ENCODE results near the gene RAI14. TPM values are rescaled to one million over a fixed set of nuclear protein-coding genes. Genes with fewer than 3 reads are reported as not detected.

RAI14 gene
- total RNA-seq, 4 donors from 2014 or later, result 45.8 to 143 (median 80.5) TPM

- Histone ChIP-seq H3K36me3 (no peaks in the 10 kb centered on the region), H3K4me1 (peaks cover 0 to 29% (median 0%) of the 10 kb centered on the region in 3 donors), H3K27me3 (no peaks in the 10 kb centered on the region), H3K9me3 (no peaks in the 10 kb centered on the region), H3K27ac (peak overlapping the region; percentile 34 to 72 (median 56)), H3K4me3 (no peak overlapping the region)
- no peak for TF ChIP-seq CTCF (IDR thresholded peaks at IDR 0.05)
- TF ChIP-seq POLR2AphosphoS5 (IDR thresholded peaks at IDR 0.05), result peak; percentile 50
- WGBS, 2 donors (ENCODE audit: low coverage in 1 of 2), result 53 to 65% methylated on average over 8 of the region's 9 CpGs
- peak; percentile 73 for ATAC-seq
Measured at GRCh38 chr5:34717426-34718327, 61.5 kb downstream of the RAI14 start.

- 83 to 95% methylated on average over 4 of the region's 4 CpGs for WGBS, 2 donors (ENCODE audit: low coverage in 1 of 2)
- H3K27ac ChIP-seq, result peak overlapping the region in 3 of 4 donors; percentile 39 to 72 (median 59)
- peaks cover 0 to 29% (median 0%) of the 10 kb centered on the region in 3 donors for H3K4me1 ChIP-seq
- TF ChIP-seq CTCF (IDR thresholded peaks at IDR 0.05) (no peak), POLR2A (IDR thresholded peaks at IDR 0.05) (no peak), EP300 (IDR thresholded peaks at IDR 0.05) (no peak), POLR2AphosphoS5 (IDR thresholded peaks at IDR 0.05) (no peak)
- H3K9me3 ChIP-seq, result no peaks in the 10 kb centered on the region
- no peak for ATAC-seq
- H3K4me3 ChIP-seq, result no peak overlapping the region
- no peaks in the 10 kb centered on the region for H3K36me3 ChIP-seq
- H3K27me3 ChIP-seq, result no peaks in the 10 kb centered on the region
Measured at GRCh38 chr5:34718516-34718915, 62.4 kb downstream of the RAI14 start.

- WGBS, 2 donors (ENCODE audit: low coverage in 1 of 2), result 80 to 89% methylated on average over 1 to 5 of the region's 8 CpGs
- peak overlapping the region in 3 of 4 donors; percentile 39 to 72 (median 59) for H3K27ac ChIP-seq
- ATAC-seq, result peak; percentile 25
Measured at GRCh38 chr5:34719029-34719428, 62.9 kb downstream of the RAI14 start.

GRCh38 chr5:34721327-34721726, 65.2 kb downstream of the RAI14 start:
- H3K27me3 ChIP-seq, result no peaks in the 10 kb centered on the region
- H3K4me3 ChIP-seq, result no peak overlapping the region
- H3K36me3 ChIP-seq, result no peaks in the 10 kb centered on the region
- WGBS, 2 donors (ENCODE audit: low coverage in 1 of 2), result 60 to 75% methylated on average over 3 of the region's 3 CpGs
- no peak overlapping the region for H3K27ac ChIP-seq
- no peaks in the 10 kb centered on the region for H3K9me3 ChIP-seq
- H3K4me1 ChIP-seq, result peaks cover 0 to 29% (median 0%) of the 10 kb centered on the region in 3 donors
- TF ChIP-seq EP300 (IDR thresholded peaks at IDR 0.05) (no peak), CTCF (IDR thresholded peaks at IDR 0.05) (no peak), POLR2AphosphoS5 (IDR thresholded peaks at IDR 0.05) (no peak), POLR2A (IDR thresholded peaks at IDR 0.05) (no peak)
- no peak for ATAC-seq

More at GRCh38 chr5:34719029-34719428, 62.9 kb downstream of the RAI14 start:
- H3K4me3 ChIP-seq, result no peak overlapping the region
- no peak for TF ChIP-seq EP300 (IDR thresholded peaks at IDR 0.05)
- TF ChIP-seq POLR2AphosphoS5 (IDR thresholded peaks at IDR 0.05), result no peak
- TF ChIP-seq POLR2A (IDR thresholded peaks at IDR 0.05), result no peak
- no peak for TF ChIP-seq CTCF (IDR thresholded peaks at IDR 0.05)
- H3K27me3 ChIP-seq, result no peaks in the 10 kb centered on the region
- peaks cover 0 to 29% (median 0%) of the 10 kb centered on the region in 3 donors for H3K4me1 ChIP-seq
- H3K36me3 ChIP-seq, result no peaks in the 10 kb centered on the region
- no peaks in the 10 kb centered on the region for H3K9me3 ChIP-seq

- Histone ChIP-seq H3K4me1 (peaks cover 0 to 22% (median 0%) of the 10 kb centered on the region in 3 donors), H3K27ac (no peak overlapping the region), H3K4me3 (no peak overlapping the region), H3K36me3 (no peaks in the 10 kb centered on the region), H3K27me3 (no peaks in the 10 kb centered on the region), H3K9me3 (no peaks in the 10 kb centered on the region)
- ATAC-seq, result no peak
- TF ChIP-seq CTCF (IDR thresholded peaks at IDR 0.05) (no peak), EP300 (IDR thresholded peaks at IDR 0.05) (no peak), POLR2A (IDR thresholded peaks at IDR 0.05) (no peak), POLR2AphosphoS5 (IDR thresholded peaks at IDR 0.05) (no peak)
- WGBS, 2 donors (ENCODE audit: low coverage in 1 of 2), result no CpG with 5 or more reads among the region's 2 CpGs
Measured at GRCh38 chr5:34722183-34722582, 66.1 kb downstream of the RAI14 start.
